Stomach (tissue), 4 donors: ENCODE data around the gene AQP4.

Experiments
- CTCF ChIP-seq, 7 experiments: fragments of 450-650 bp in 4 of 7; fragments of 200-600 bp in 3 of 7; sonication (generic) in 3 of 7; IDR thresholded peaks; one replicate each; pipeline ENCODE4 v1.5.1; 2016 to 2019; ENCODE audit warnings: antibody characterized with exemption in 7 of 7, control low read depth in 2 of 7, mild to moderate bottlenecking in 1 of 7
- EP300 ChIP-seq: sonication (generic); formaldehyde crosslinking; IDR thresholded peaks from one replicate; pipeline ENCODE4 v1.6.1; 2017; ENCODE audit warnings: antibody characterized with exemption
- POLR2AphosphoS5 ChIP-seq, 3 donors: sonication (generic); formaldehyde crosslinking; IDR thresholded peaks; one replicate each; pipeline ENCODE4 v1.6.1; 2016; ENCODE audit warnings: antibody characterized with exemption in 3 of 3

GRCh38 chr18:26840965-26841364 is 24.5 kb downstream of the AQP4 start:
- TF ChIP-seq CTCF (IDR thresholded peaks at IDR 0.05) (no peak), POLR2AphosphoS5 (IDR thresholded peaks at IDR 0.05) (no peak), EP300 (no peak)
